ENCODE results near the gene TAPBPL.

Gene TAPBPL

DNA sequence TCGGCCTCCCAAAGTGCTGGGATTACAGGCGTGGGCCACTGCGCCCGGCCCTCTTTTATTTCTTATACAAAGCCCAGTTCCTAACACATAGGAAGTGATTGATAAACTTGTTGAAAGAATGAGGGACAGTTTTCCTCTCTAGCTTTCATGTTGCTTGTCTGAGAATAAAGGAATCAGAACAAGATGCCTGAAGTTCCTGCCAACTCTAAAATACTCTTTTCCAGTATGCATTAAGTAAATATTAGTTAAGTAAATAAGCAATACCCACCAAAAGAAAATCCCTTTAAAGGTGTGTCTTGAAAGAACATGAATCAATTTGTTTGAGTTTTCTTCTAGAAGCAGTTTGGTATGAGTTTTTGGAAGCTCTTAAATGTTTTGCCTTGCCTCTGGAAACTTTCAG lies 31.5 kb upstream of the TAPBPL start:
- Histone ChIP-seq H3K27me3 (replicated peaks in 2 of 5; ENCODE audit: control insufficient read depth in 4 of 5, insufficient read depth in 5 of 5, low read length in 4 of 5) (no peaks in the 10 kb centered on the region), H3K27ac (ENCODE audit: insufficient read depth in 1 of 2, low read depth in 1 of 2, low read length in 2 of 2, poor library complexity in 1 of 2, severe bottlenecking in 2 of 2) (no peak overlapping the region), H3K4me3 (ENCODE audit: control insufficient read depth in 1 of 7, extremely low read depth in 1 of 7, insufficient read depth in 4 of 7, low read depth in 2 of 7, low read length in 6 of 7) (no peak overlapping the region), H3K36me3 (ENCODE audit: control insufficient read depth in 4 of 4, insufficient read depth in 4 of 4, low read length in 3 of 4) (no peaks in the 10 kb centered on the region), H3K4me1 (ENCODE audit: control extremely low read depth in 1 of 4, control insufficient read depth in 4 of 4, insufficient read depth in 4 of 4, low read length in 3 of 4) (peaks cover 4 to 20% (median 14%) of the 10 kb centered on the region in 4 experiments), H3K9me3 (ENCODE audit: control extremely low read depth in 1 of 5, control insufficient read depth in 4 of 5, insufficient read depth in 2 of 5, low read depth in 1 of 5, low read length in 4 of 5) (no peaks in the 10 kb centered on the region)
- ChIA-PET CTCF (interaction anchor here (0.5 to 2.3 kb wide), 4 partner anchors 45 to 606 kb away, joined by 3 to 11 read pairs (median 4); no protein-coding TSS in a partner anchor), POLR2A (no interaction called here)
- 100% methylated on average over 1 of the region's 4 CpGs for WGBS (ENCODE audit: insufficient coverage)
- DNase-seq = no peak

DNA sequence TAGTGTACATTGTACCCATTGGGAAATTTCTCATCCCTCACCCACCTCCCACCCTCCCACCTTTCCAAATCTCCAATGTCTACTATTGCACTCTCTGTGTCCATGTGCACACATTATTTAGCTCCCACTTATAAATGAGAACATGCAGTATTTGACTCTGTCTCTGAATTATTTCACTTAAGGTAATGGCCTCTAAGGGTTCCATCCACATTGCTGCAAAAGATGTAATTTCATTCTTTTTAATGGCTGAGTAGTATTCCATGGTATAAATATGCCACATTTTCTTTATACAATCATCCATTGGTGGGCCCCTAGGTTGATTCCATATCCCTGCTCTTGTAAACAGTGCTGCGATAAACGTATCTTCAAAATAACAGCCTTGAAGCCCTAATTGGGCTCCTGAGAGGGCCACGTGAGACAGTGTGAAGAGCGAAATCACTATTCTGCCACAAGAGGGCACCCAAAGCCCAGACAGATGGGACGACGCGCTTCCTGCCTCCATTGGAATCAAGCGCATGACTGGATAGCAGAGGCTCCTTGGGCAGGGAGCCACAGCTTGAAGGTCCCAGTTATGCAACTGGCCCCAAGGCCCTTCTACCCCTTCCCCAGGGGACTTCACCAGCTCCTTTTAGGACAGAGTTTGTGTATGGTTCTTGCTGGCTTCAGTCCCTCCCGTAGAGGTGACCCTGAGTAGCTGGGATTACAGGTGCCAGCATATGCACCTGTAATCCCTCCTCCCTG lies 28.4 kb upstream of the TAPBPL start:
- Histone ChIP-seq H3K4me3 (ENCODE audit: control insufficient read depth in 1 of 7, extremely low read depth in 1 of 7, insufficient read depth in 4 of 7, low read depth in 2 of 7, low read length in 6 of 7) (no peak overlapping the region), H3K9me3 (ENCODE audit: control extremely low read depth in 1 of 5, control insufficient read depth in 4 of 5, insufficient read depth in 2 of 5, low read depth in 1 of 5, low read length in 4 of 5) (no peaks in the 10 kb centered on the region), H3K27ac (ENCODE audit: insufficient read depth in 1 of 2, low read depth in 1 of 2, low read length in 2 of 2, poor library complexity in 1 of 2, severe bottlenecking in 2 of 2) (no peak overlapping the region), H3K4me1 (ENCODE audit: control extremely low read depth in 1 of 4, control insufficient read depth in 4 of 4, insufficient read depth in 4 of 4, low read length in 3 of 4) (peaks cover 0 to 39% (median 33%) of the 10 kb centered on the region in 4 experiments), H3K27me3 (replicated peaks in 2 of 5; ENCODE audit: control insufficient read depth in 4 of 5, insufficient read depth in 5 of 5, low read length in 4 of 5) (no peaks in the 10 kb centered on the region), H3K36me3 (ENCODE audit: control insufficient read depth in 4 of 4, insufficient read depth in 4 of 4, low read length in 3 of 4) (no peaks in the 10 kb centered on the region)
- ChIA-PET POLR2A (interaction anchor here (0.6 to 2.1 kb wide), 4 partner anchors 42 to 116 kb away, joined by 3 to 5 read pairs (median 4); partner anchors contain the start of genes MRPL51 and VAMP1), CTCF (interaction anchor here (0.6 to 9.2 kb wide), 22 partner anchors 10 to 127 kb away, joined by 3 to 197 read pairs (median 6); partner anchors contain the start of genes CD27, GAPDH, MRPL51 and TAPBPL)
- DNase-seq = peak; percentile 91 to 96 (median 95)
- WGBS (ENCODE audit: insufficient coverage) = 10% methylated on average over 6 of the region's 9 CpGs

DNA sequence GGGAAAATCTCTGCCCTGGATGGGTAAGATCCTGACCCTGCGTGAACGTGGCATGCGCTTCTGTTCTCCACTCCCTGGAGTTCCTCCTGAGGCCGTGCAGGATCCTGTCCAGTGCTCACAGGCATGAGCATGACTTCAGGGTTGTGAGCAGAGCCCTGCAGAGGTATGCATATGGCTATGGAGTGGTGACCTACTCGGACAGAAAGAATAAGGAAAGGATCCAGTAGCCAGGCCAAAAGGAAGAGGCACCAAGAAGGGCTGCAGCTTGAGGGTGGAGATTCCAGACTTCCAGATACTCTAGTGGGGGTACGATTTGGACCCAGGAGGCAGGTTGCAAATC lies 27.9 kb upstream of the TAPBPL start:
- Histone ChIP-seq H3K27ac (ENCODE audit: insufficient read depth in 1 of 2, low read depth in 1 of 2, low read length in 2 of 2, poor library complexity in 1 of 2, severe bottlenecking in 2 of 2) (no peak overlapping the region), H3K36me3 (ENCODE audit: control insufficient read depth in 4 of 4, insufficient read depth in 4 of 4, low read length in 3 of 4) (no peaks in the 10 kb centered on the region), H3K4me1 (ENCODE audit: control extremely low read depth in 1 of 4, control insufficient read depth in 4 of 4, insufficient read depth in 4 of 4, low read length in 3 of 4) (peaks cover 0 to 39% (median 33%) of the 10 kb centered on the region in 4 experiments), H3K9me3 (ENCODE audit: control extremely low read depth in 1 of 5, control insufficient read depth in 4 of 5, insufficient read depth in 2 of 5, low read depth in 1 of 5, low read length in 4 of 5) (no peaks in the 10 kb centered on the region), H3K27me3 (replicated peaks in 2 of 5; ENCODE audit: control insufficient read depth in 4 of 5, insufficient read depth in 5 of 5, low read length in 4 of 5) (no peaks in the 10 kb centered on the region), H3K4me3 (ENCODE audit: control insufficient read depth in 1 of 7, extremely low read depth in 1 of 7, insufficient read depth in 4 of 7, low read depth in 2 of 7, low read length in 6 of 7) (no peak overlapping the region)
- no peak for DNase-seq
- WGBS (ENCODE audit: insufficient coverage) = 62% methylated on average over 6 of the region's 6 CpGs
- ChIA-PET POLR2A (interaction anchor here (0.6 to 2.1 kb wide), 4 partner anchors 41 to 116 kb away, joined by 3 to 5 read pairs (median 4); partner anchors contain the start of genes MRPL51 and VAMP1), CTCF (interaction anchor here (0.8 to 9.2 kb wide), 19 partner anchors 10 to 127 kb away, joined by 3 to 197 read pairs (median 9); partner anchors contain the start of genes CD27, GAPDH, MRPL51 and TAPBPL)

DNA sequence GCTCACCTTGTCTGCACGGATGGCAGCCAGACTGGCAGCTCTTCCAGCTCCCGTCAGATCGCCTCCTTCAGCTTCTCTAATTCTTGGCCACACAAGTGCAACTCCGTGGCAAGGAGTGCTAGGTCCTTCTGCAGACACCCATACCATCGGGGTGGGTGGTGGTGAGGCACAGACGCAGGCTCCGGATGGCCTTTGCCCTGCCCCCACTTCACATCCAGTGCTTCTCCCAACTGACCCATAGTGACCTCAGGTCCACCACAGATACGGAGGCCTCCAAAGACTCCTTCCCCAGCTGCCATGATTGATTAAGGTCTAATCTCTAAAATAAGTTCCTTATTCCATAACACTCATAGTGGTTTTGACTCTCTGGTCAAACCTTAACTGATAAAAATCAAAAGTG lies 27.0 kb upstream of the TAPBPL start:
- 67% methylated on average over 4 of the region's 8 CpGs for WGBS (ENCODE audit: insufficient coverage)
- Histone ChIP-seq H3K27me3 (replicated peaks in 2 of 5; ENCODE audit: control insufficient read depth in 4 of 5, insufficient read depth in 5 of 5, low read length in 4 of 5) (no peaks in the 10 kb centered on the region), H3K4me1 (ENCODE audit: control extremely low read depth in 1 of 4, control insufficient read depth in 4 of 4, insufficient read depth in 4 of 4, low read length in 3 of 4) (peaks cover 0 to 39% (median 35%) of the 10 kb centered on the region in 4 experiments), H3K4me3 (ENCODE audit: control insufficient read depth in 1 of 7, extremely low read depth in 1 of 7, insufficient read depth in 4 of 7, low read depth in 2 of 7, low read length in 6 of 7) (no peak overlapping the region), H3K36me3 (ENCODE audit: control insufficient read depth in 4 of 4, insufficient read depth in 4 of 4, low read length in 3 of 4) (no peaks in the 10 kb centered on the region), H3K27ac (ENCODE audit: insufficient read depth in 1 of 2, low read depth in 1 of 2, low read length in 2 of 2, poor library complexity in 1 of 2, severe bottlenecking in 2 of 2) (no peak overlapping the region), H3K9me3 (ENCODE audit: control extremely low read depth in 1 of 5, control insufficient read depth in 4 of 5, insufficient read depth in 2 of 5, low read depth in 1 of 5, low read length in 4 of 5) (no peaks in the 10 kb centered on the region)
- DNase-seq = peak in 1 of 3 donors; percentile 47
- POLR2A ChIA-PET = interaction anchor here (1.8 to 2.1 kb wide), 2 partner anchors 41 to 46 kb away, joined by 5 read pairs; partner anchors contain the start of gene VAMP1
- CTCF ChIA-PET = interaction anchor here (1.3 to 9.2 kb wide), 14 partner anchors 10 to 113 kb away, joined by 3 to 197 read pairs (median 13); partner anchors contain the start of genes CD27, GAPDH, TAPBPL and VAMP1

DNA sequence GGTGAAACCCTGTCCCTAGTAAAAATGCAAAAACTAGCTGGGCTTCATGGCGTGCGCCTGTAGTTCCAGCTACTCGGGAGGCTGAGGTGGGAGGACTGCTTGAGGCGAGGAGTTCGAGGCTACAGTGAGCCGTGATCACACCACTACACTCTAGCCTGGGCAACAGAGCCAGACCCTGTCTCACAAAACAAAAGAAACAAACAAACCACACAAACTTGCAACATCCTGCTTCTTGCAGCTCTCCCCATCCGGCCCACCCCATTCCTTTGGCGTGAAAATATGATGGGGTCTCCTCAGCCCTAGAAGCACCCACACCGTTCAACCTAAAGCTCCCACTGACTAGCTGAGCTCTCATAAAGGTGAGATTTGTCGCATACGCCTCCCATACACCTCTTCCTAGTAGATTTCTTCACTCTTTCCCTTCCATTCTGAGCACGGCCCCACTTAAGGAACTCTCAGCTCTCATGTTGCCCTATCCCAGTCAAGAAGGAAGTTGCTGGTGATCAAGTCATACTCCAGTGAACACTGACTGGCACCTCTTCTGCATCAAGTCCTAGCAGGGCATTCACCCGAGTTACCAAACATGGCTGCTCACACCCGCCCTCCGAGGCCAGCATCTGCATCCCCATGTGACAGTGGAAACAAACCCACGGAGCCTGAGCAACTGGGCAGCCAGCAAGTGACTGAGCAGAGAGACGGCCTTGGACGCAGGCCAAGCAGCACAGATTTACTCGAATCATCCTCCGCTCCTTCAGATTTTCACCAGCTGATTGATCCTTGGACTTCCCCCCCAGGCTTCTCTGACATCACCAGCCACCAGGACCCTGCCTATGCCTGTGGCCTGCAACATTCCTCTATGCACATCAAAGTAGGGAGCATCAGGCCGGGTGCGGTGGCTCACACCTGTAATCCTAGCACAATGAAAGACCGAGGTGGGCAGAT lies 26.0 kb upstream of the TAPBPL start:
- no peaks in the 10 kb centered on the region for H3K36me3 ChIP-seq (ENCODE audit: control insufficient read depth in 4 of 4, insufficient read depth in 4 of 4, low read length in 3 of 4)
- H3K4me3 ChIP-seq (ENCODE audit: control insufficient read depth in 1 of 7, extremely low read depth in 1 of 7, insufficient read depth in 4 of 7, low read depth in 2 of 7, low read length in 6 of 7) = no peak overlapping the region
- H3K27ac ChIP-seq (ENCODE audit: insufficient read depth in 1 of 2, low read depth in 1 of 2, low read length in 2 of 2, poor library complexity in 1 of 2, severe bottlenecking in 2 of 2) = no peak overlapping the region
- no peaks in the 10 kb centered on the region for H3K27me3 ChIP-seq (replicated peaks in 2 of 5; ENCODE audit: control insufficient read depth in 4 of 5, insufficient read depth in 5 of 5, low read length in 4 of 5)
- 91% methylated on average over 18 of the region's 23 CpGs for WGBS (ENCODE audit: insufficient coverage)
- POLR2A ChIA-PET = interaction anchor here (1.0 to 1.8 kb wide), 4 partner anchors 36 to 45 kb away, joined by 3 to 5 read pairs (median 5); partner anchors contain the start of gene VAMP1
- CTCF ChIA-PET = interaction anchor here (1.1 to 9.2 kb wide), 8 partner anchors 11 to 112 kb away, joined by 3 to 197 read pairs (median 19); partner anchors contain the start of genes GAPDH, TAPBPL and VAMP1
- peaks cover 6 to 49% (median 45%) of the 10 kb centered on the region in 4 experiments for H3K4me1 ChIP-seq (ENCODE audit: control extremely low read depth in 1 of 4, control insufficient read depth in 4 of 4, insufficient read depth in 4 of 4, low read length in 3 of 4)
- peak in 2 of 3 donors; percentile 45 to 46 for DNase-seq
- no peaks in the 10 kb centered on the region for H3K9me3 ChIP-seq (ENCODE audit: control extremely low read depth in 1 of 5, control insufficient read depth in 4 of 5, insufficient read depth in 2 of 5, low read depth in 1 of 5, low read length in 4 of 5)

DNA sequence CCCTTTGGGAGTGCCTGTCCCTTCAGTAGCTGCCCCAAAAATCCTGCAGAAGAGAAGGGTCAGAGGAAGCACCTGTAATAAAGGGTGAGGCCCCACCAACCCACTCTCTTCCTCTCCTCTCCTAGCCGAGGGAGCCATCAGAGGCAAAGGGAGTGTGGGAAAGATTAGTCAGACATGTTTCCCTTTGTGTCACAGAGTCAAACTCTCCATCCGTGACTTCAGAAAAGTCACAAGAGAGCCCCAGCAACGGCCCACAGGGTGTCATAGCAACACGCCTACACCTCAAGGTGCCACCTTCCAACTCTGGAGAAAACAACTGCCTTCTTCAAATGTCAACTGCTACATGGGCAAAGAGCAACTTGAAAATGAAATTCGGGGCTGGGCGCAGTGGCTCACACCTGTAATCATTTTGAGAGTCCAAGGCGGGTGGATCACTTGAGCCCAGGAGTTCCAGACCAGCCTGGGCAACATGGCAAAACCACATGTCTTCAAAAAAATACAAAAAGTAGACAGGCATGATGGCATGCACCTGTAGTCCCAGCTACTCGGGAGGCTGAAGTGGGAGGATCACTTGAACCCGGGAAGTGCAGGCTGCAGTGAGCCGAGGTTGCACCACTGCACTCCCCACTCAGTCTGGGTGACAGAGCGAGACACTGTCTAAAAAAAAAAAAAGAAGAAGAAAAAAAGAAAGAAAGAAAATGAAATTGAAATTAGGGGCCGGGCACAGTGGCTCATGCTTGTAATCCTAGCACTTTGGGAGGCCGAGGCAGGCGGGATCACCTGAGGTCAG lies 24.8 kb upstream of the TAPBPL start:
- H3K27me3 ChIP-seq (replicated peaks in 2 of 5; ENCODE audit: control insufficient read depth in 4 of 5, insufficient read depth in 5 of 5, low read length in 4 of 5) = no peaks in the 10 kb centered on the region
- peak overlapping the region; percentile 43 to 79 for H3K27ac ChIP-seq (ENCODE audit: insufficient read depth in 1 of 2, low read depth in 1 of 2, low read length in 2 of 2, poor library complexity in 1 of 2, severe bottlenecking in 2 of 2)
- CTCF ChIA-PET = interaction anchor here (0.6 to 9.2 kb wide), 4 partner anchors 10 to 334 kb away, joined by 3 to 197 read pairs (median 14); partner anchors contain the start of gene TAPBPL
- peak; percentile 70 to 88 (median 84) for DNase-seq
- 65% methylated on average over 7 of the region's 14 CpGs for WGBS (ENCODE audit: insufficient coverage)
- H3K9me3 ChIP-seq (ENCODE audit: control extremely low read depth in 1 of 5, control insufficient read depth in 4 of 5, insufficient read depth in 2 of 5, low read depth in 1 of 5, low read length in 4 of 5) = no peaks in the 10 kb centered on the region
- H3K36me3 ChIP-seq (ENCODE audit: control insufficient read depth in 4 of 4, insufficient read depth in 4 of 4, low read length in 3 of 4) = no peaks in the 10 kb centered on the region
- peaks cover 8 to 58% (median 53%) of the 10 kb centered on the region in 4 experiments for H3K4me1 ChIP-seq (ENCODE audit: control extremely low read depth in 1 of 4, control insufficient read depth in 4 of 4, insufficient read depth in 4 of 4, low read length in 3 of 4)
- POLR2A ChIA-PET = interaction anchor here (1.0 kb wide), 1 partner anchor 35 kb away, joined by 5 read pairs; no protein-coding TSS in a partner anchor
- H3K4me3 ChIP-seq (ENCODE audit: control insufficient read depth in 1 of 7, extremely low read depth in 1 of 7, insufficient read depth in 4 of 7, low read depth in 2 of 7, low read length in 6 of 7) = peak overlapping the region in 2 of 7 experiments; percentile 1 to 25
